ENCODE data around the gene ADAT1. TPM values are rescaled to one million over a fixed set of nuclear protein-coding genes. Genes with fewer than 3 reads are reported as not detected.

Gene ADAT1
- total and polyA plus RNA-seq, 10 of the 15 experiments (the other 5 are each of a cell fraction or from before 2014, with no cell fraction given): 26.2 to 77.4 (median 55.8) TPM

DNA sequence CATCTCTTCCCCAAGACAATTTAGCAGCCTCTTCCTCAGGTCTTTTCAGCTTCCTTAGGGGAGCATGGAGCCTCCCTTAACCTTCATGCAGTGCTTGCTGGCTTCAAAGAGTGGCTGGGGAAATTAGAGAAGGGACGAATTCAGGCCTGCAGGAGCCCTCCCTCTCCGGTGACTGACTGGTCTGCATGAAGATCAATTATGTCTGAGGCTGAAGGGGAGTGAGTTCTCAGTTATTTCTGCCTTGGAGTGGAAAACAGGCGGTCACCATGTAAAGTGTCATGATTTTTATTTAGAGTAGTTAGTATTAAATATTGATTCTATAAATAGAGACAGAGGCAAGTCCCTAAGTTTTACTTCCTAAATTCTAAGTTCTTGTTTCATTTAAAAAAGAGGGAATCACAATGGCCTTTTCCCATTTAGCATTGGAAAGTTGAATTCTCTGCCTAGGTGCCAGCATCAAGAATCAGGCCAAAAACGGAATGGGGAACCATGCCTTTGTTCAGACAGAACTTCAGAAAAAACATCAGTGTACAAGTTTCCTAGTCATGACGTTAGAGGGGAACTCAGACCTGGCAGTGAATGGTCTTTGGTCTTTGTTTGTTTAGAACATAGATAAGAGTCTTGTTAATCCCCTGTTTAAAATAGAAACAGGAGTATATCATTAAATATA lies 52.5 kb downstream of the ADAT1 start (continued):
- TF ChIP-seq ZNF24 (IDR thresholded peaks at IDR 0.05) (peak; percentile 6; the same call in 1 of the 2 replicates), BMI1 (IDR thresholded peaks at IDR 0.05; ENCODE audit: borderline replicate concordance) (no peak), ZNF622 (IDR thresholded peaks at IDR 0.05) (no peak), RFX5 (IDR thresholded peaks at IDR 0.05; ENCODE audit: low read depth, low read length) (no peak), EED (IDR thresholded peaks at IDR 0.05; ENCODE audit: low read depth) (peak; percentile 27; the same call in 1 of the 2 replicates), ZNF207 (IDR thresholded peaks at IDR 0.05; ENCODE audit: borderline replicate concordance) (no peak), SMAD1 (IDR thresholded peaks at IDR 0.05; ENCODE audit: low read depth, partially characterized antibody) (no peak), SIN3A (IDR thresholded peaks at IDR 0.05; ENCODE audit: low read depth, low read length) (no peak), POLR2A (IDR thresholded peaks at IDR 0.05; ENCODE audit: low read depth, low read length) (no peak), CUX1 (IDR thresholded peaks at IDR 0.05; ENCODE audit: insufficient replicate concordance, low read depth, low read length) (no peak), ZSCAN29 (IDR thresholded peaks at IDR 0.05) (no peak), PML (IDR thresholded peaks at IDR 0.05; ENCODE audit: low read length) (peak; percentile 44; the same call in 1 of the 2 replicates)
- TF ChIP-seq, protein P1, sequence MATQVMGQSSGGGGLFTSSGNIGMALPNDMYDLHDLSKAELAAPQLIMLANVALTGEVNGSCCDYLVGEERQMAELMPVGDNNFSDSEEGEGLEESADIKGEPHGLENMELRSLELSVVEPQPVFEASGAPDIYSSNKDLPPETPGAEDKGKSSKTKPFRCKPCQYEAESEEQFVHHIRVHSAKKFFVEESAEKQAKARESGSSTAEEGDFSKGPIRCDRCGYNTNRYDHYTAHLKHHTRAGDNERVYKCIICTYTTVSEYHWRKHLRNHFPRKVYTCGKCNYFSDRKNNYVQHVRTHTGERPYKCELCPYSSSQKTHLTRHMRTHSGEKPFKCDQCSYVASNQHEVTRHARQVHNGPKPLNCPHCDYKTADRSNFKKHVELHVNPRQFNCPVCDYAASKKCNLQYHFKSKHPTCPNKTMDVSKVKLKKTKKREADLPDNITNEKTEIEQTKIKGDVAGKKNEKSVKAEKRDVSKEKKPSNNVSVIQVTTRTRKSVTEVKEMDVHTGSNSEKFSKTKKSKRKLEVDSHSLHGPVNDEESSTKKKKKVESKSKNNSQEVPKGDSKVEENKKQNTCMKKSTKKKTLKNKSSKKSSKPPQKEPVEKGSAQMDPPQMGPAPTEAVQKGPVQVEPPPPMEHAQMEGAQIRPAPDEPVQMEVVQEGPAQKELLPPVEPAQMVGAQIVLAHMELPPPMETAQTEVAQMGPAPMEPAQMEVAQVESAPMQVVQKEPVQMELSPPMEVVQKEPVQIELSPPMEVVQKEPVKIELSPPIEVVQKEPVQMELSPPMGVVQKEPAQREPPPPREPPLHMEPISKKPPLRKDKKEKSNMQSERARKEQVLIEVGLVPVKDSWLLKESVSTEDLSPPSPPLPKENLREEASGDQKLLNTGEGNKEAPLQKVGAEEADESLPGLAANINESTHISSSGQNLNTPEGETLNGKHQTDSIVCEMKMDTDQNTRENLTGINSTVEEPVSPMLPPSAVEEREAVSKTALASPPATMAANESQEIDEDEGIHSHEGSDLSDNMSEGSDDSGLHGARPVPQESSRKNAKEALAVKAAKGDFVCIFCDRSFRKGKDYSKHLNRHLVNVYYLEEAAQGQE (IDR thresholded peaks at IDR 0.05; ENCODE audit: low read depth, low read length): no peak
- TF ChIP-seq, protein P2, sequence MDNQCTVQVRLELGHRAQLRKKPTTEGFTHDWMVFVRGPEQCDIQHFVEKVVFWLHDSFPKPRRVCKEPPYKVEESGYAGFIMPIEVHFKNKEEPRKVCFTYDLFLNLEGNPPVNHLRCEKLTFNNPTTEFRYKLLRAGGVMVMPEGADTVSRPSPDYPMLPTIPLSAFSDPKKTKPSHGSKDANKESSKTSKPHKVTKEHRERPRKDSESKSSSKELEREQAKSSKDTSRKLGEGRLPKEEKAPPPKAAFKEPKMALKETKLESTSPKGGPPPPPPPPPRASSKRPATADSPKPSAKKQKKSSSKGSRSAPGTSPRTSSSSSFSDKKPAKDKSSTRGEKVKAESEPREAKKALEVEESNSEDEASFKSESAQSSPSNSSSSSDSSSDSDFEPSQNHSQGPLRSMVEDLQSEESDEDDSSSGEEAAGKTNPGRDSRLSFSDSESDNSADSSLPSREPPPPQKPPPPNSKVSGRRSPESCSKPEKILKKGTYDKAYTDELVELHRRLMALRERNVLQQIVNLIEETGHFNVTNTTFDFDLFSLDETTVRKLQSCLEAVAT (IDR thresholded peaks at IDR 0.05): no peak
- TF ChIP-seq, protein P3, sequence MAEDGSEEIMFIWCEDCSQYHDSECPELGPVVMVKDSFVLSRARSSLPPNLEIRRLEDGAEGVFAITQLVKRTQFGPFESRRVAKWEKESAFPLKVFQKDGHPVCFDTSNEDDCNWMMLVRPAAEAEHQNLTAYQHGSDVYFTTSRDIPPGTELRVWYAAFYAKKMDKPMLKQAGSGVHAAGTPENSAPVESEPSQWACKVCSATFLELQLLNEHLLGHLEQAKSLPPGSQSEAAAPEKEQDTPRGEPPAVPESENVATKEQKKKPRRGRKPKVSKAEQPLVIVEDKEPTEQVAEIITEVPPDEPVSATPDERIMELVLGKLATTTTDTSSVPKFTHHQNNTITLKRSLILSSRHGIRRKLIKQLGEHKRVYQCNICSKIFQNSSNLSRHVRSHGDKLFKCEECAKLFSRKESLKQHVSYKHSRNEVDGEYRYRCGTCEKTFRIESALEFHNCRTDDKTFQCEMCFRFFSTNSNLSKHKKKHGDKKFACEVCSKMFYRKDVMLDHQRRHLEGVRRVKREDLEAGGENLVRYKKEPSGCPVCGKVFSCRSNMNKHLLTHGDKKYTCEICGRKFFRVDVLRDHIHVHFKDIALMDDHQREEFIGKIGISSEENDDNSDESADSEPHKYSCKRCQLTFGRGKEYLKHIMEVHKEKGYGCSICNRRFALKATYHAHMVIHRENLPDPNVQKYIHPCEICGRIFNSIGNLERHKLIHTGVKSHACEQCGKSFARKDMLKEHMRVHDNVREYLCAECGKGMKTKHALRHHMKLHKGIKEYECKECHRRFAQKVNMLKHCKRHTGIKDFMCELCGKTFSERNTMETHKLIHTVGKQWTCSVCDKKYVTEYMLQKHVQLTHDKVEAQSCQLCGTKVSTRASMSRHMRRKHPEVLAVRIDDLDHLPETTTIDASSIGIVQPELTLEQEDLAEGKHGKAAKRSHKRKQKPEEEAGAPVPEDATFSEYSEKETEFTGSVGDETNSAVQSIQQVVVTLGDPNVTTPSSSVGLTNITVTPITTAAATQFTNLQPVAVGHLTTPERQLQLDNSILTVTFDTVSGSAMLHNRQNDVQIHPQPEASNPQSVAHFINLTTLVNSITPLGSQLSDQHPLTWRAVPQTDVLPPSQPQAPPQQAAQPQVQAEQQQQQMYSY (CRISPR knock-in tag; IDR thresholded peaks at IDR 0.05): no peak

Measured in GM12878 (cell line).